Kidney (tissue), 14 donors: ENCODE measurements around the gene KRT13. TPM values are rescaled to one million over a fixed set of nuclear protein-coding genes. Genes with fewer than 3 reads are reported as not detected.

Experiments used
- DNase-seq, 5 donors: peaks; one replicate each; pipeline ENCODE4 v3.0.0-alpha.2; 2013 to 2020
- FAIRE-seq: peaks from 2 replicates; lab custom pipeline; 2012; peaks lifted over from hg19 to GRCh38; lab: Jason Lieb, UNC
- H3K27ac ChIP-seq, 2 donors: one replicate each; pipeline ENCODE4 v1.7.0; 2013; ENCODE audit warnings: low read depth in 2 of 2, low read length in 2 of 2, inconsistent platforms in 1 of 2
- H3K27me3 ChIP-seq: one replicate; pipeline ENCODE4 v1.7.1; 2013; ENCODE audit warnings: low read length, inconsistent platforms; ENCODE audit not compliant: control insufficient read depth, insufficient read depth
- H3K36me3 ChIP-seq, 3 donors: one replicate each; pipeline versions ENCODE4 v1.7.0 to v1.7.1; 2013; ENCODE audit warnings: low read length in 3 of 3, control low read depth in 1 of 3, inconsistent platforms in 1 of 3; ENCODE audit not compliant: insufficient read depth in 3 of 3, control insufficient read depth in 2 of 3
- H3K4me1 ChIP-seq, 3 donors: one replicate each; pipeline versions ENCODE4 v1.7.0 to v1.7.1; 2013; ENCODE audit warnings: low read length in 3 of 3, inconsistent platforms in 1 of 3, low read depth in 1 of 3; ENCODE audit not compliant: control insufficient read depth in 2 of 3, insufficient read depth in 2 of 3
- H3K4me3 ChIP-seq, 3 donors: one replicate each; pipeline versions ENCODE4 v1.7.0 to v1.8.1; 2013; ENCODE audit warnings: low read length in 3 of 3, control low read depth in 1 of 3, inconsistent platforms in 1 of 3
- H3K9ac ChIP-seq, 3 donors: one replicate each; pipeline versions ENCODE4 v1.7.0 to v1.7.1; 2013; ENCODE audit warnings: low read length in 3 of 3, control low read depth in 1 of 3, inconsistent platforms in 1 of 3
- H3K9me3 ChIP-seq, 3 donors: one replicate each; pipeline versions ENCODE4 v1.7.0 to v1.7.1; 2013; ENCODE audit warnings: low read length in 3 of 3, control low read depth in 1 of 3, inconsistent platforms in 1 of 3; ENCODE audit not compliant: control insufficient read depth in 2 of 3, insufficient read depth in 1 of 3
- intact Hi-C: fragments of 100-400 bp; cut with DNase I; formaldehyde crosslinking; loops from one replicate; pipeline ENCODE4 v1.11.1; 2022
- polyA plus RNA-seq: library from polyadenylated mRNA; stranded (reverse); fragments of 350-450 nt; fragmentation: Illumina TruSeq; extraction: RNeasy Lipid Tissue Mini Kit (QIAGEN cat#74804); gene quantifications from one replicate; pipeline ENCODE4 v1.2.3, GENCODE V29; 2014; ENCODE audit warnings: low read depth, low replicate concordance; ENCODE audit not compliant: insufficient read depth
- total RNA-seq: library from RNA; stranded (reverse); fragmentation: NEBNext Ultra II Directional; extraction: Animal tissue kit (Norgen Biotek cat#: 25700); gene quantifications from one replicate; pipeline ENCODE4 v1.2.1, GENCODE V29; 2021
- TF ChIP-seq, protein P1 (sequence below): IDR thresholded peaks from 3 replicates; pipeline ENCODE4 v1.5.1; 2012; ENCODE audit warnings: mild to moderate bottlenecking, moderate library complexity, borderline replicate concordance; ENCODE audit not compliant: insufficient read depth; ENCODE audit errors: extremely low read depth
- donor health status: control.
- donor health status: control.
- donor health status: control.
- donor health status: control.
- donor health status: control.
- donor health status: DM: yes; HTN: yes; CAD: no.
- donor health status: Normal renal cell carcinoma (clear cell type).

Gene KRT13
- total and polyA plus RNA-seq, 2 donors from 2014 or later: not detected

GRCh38 chr17:41539979-41540701 is 34.7 kb upstream of the KRT13 start:
- no peak overlapping the region for H3K9ac ChIP-seq
- no peaks in the 10 kb centered on the region for H3K27me3 ChIP-seq
- peaks cover 0 to 7% (median 0%) of the 10 kb centered on the region in 3 donors for H3K4me1 ChIP-seq
- TF ChIP-seq, protein P1, sequence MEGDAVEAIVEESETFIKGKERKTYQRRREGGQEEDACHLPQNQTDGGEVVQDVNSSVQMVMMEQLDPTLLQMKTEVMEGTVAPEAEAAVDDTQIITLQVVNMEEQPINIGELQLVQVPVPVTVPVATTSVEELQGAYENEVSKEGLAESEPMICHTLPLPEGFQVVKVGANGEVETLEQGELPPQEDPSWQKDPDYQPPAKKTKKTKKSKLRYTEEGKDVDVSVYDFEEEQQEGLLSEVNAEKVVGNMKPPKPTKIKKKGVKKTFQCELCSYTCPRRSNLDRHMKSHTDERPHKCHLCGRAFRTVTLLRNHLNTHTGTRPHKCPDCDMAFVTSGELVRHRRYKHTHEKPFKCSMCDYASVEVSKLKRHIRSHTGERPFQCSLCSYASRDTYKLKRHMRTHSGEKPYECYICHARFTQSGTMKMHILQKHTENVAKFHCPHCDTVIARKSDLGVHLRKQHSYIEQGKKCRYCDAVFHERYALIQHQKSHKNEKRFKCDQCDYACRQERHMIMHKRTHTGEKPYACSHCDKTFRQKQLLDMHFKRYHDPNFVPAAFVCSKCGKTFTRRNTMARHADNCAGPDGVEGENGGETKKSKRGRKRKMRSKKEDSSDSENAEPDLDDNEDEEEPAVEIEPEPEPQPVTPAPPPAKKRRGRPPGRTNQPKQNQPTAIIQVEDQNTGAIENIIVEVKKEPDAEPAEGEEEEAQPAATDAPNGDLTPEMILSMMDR: no peak
- no peak overlapping the region for H3K27ac ChIP-seq
- no peak overlapping the region for H3K4me3 ChIP-seq
- no peaks in the 10 kb centered on the region for H3K9me3 ChIP-seq
- FAIRE-seq (no peak), DNase-seq (no peak)
- no peaks in the 10 kb centered on the region for H3K36me3 ChIP-seq
- intact Hi-C loops: no loop called here

- Histone ChIP-seq H3K4me1 (no peaks in the 10 kb centered on the region), H3K36me3 (no peaks in the 10 kb centered on the region), H3K9ac (no peak overlapping the region), H3K27me3 (no peaks in the 10 kb centered on the region), H3K4me3 (no peak overlapping the region), H3K27ac (no peak overlapping the region), H3K9me3 (no peaks in the 10 kb centered on the region)
- no peak for FAIRE-seq
- no peak for DNase-seq
- TF ChIP-seq, protein P1: no peak
- intact Hi-C loops: no loop called here
These were observed 33.7 kb upstream of the KRT13 start for GRCh38 chr17:41539071-41539492.

DNA sequence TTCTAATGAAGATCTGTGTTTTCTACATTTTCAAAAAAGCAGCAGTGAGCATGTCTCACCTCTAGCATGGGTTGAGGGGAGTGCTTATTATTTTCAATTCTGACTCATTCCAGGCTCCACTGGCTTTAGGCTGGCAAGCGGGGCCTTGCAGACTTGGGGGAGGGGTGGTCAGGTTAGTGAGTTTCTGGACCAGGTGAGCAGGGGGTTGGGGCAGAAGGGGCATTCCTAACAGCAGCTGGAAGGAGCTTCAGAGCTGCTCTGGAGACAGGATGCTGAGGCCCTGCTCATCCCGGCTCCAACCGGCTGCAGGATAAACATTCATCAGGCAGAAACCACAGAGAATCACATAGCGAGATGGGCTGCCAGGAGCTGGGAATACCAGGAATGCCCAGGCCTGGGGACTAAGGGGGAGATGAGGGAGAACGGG is 33.2 kb upstream of the KRT13 start:
- intact Hi-C loops: no loop called here
- Histone ChIP-seq H3K27ac (no peak overlapping the region), H3K4me3 (no peak overlapping the region), H3K4me1 (no peaks in the 10 kb centered on the region), H3K9me3 (no peaks in the 10 kb centered on the region), H3K36me3 (no peaks in the 10 kb centered on the region), H3K27me3 (no peaks in the 10 kb centered on the region), H3K9ac (no peak overlapping the region)
- TF ChIP-seq, protein P1: no peak
- DNase-seq (peak in 3 of 5 donors; percentile 41 to 71 (median 52)), FAIRE-seq (no peak)
